Measurements from ENCODE around the gene CACNA1I. TPM values are rescaled to one million over a fixed set of nuclear protein-coding genes. Genes with fewer than 3 reads are reported as not detected.

CACNA1I gene
- total RNA-seq, 1 donor from 2014 or later: not detected

GRCh38 chr22:39621826-39622225, 51.3 kb downstream of the CACNA1I start:
- no peak for DNase-seq (ENCODE audit: low read depth)

DNA sequence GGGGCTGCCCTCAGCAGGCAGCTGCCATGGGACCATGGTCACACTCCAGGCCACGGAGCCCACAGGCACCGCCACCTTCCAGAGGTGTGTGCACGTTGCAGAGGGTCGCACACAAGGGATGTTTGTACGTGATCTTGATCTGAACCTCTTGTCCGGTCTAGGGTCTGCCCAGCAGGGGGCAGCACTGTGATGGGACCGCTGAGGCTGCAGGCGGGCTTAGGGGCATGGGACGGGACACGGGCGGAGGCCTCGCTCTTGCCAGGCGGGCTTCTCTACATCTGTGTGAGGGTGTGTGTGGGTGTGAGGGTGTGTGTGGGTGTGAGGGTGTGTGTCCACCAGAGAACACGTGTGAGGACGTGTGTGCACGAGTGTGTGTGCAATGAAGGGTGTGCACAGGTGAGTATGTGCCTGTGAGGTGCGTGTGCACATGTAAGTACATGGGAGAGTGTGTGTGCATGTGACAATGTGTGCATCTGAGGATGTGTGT, 52.4 kb downstream of the CACNA1I start:
- DNase-seq (ENCODE audit: low read depth): no peak

DNA sequence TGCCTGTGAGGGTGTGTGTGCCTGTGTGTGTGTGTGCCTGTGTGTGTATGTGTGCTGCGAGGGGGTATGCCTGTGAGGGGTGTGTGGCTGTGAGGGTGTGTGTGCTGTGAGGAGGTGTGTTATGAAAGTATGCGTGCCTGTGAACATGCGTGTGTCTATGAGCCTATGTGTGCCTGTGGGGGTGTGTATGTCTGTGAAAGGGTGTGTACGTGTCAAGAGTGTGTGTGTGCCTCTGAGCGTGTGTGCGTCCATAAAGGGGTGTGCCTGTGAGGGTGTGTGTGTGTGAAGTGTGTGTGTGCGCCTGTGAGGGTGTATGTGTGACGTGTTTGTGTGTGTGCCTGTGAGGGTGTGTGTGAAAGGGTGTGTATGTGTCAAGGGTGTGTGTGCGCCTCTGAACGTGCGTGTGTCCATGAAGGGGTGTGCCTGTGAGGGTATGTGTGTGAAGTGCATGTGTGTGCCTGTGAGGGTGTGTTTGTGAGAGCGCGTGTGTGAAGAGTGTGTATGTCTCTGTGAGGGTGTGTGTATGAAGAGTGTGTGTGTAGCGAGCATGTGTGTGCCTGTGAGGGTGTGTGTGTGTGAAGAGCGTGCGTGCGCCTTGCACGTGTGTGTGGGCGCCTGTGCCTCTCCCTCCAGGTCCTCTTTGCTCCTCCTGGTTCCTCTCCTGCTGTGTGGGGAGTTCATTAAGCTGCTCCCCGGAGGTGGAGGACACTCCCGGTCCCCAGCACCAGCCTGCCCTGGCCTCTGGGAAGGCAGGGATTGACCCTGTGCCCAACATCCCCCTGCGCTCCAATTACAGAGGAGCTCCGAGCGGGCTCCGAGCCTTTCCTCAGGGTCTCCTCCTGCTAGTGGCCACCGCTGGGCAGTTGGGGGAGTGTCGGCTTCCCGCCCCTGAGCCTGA, 53.3 kb downstream of the CACNA1I start:
- no peak for DNase-seq (ENCODE audit: low read depth)

- DNase-seq (ENCODE audit: low read depth): no peak
These were observed 53.9 kb downstream of the CACNA1I start for GRCh38 chr22:39624501-39624821.

DNA sequence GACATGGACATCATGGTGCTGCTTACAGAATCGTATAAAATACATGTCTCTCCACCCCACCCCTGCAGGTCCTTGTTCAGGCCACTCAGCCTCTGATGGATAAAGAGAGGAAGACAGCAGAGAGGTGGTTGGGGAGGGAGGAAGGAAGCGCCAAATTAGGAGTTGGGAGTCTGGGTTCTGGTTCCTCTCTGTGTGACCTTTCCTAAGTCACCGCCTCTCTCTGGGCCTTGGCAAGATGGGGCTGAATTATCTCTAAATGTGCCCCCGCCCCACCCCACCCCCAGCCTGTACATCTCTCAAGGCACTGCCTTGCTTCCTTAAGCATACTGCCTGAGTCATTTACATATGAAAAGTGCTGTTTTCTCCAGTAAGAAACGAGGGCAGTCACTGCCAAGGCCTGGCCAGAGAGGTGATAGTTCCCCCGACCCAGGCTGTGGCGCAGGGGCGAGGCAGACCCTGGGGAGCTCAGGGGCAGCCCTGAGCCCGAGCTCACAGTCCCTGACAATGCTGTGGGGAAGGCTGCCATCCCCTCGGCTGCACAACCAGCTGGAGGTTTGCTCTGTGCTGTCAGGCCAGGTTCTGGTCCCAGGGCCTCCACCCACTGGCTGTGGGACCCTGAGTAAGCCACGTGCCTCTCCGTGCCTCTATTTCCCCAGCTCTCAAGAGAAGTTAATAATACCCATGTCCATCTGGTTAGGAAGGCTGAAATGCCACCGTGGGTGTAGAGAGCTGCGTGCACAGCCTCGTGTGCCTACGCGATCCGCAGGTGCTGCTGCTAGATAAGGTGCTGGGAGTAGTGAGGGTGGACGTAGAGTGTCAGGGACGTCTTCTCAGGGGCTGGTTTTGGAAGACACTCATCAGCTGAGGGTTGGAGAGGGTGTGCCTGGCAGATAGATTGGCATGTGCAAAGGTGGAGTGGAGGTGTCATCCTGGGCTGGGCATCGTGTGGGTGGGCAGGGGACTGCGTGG, 55.3 kb downstream of the CACNA1I start:
- DNase-seq (ENCODE audit: low read depth): no peak

DNA sequence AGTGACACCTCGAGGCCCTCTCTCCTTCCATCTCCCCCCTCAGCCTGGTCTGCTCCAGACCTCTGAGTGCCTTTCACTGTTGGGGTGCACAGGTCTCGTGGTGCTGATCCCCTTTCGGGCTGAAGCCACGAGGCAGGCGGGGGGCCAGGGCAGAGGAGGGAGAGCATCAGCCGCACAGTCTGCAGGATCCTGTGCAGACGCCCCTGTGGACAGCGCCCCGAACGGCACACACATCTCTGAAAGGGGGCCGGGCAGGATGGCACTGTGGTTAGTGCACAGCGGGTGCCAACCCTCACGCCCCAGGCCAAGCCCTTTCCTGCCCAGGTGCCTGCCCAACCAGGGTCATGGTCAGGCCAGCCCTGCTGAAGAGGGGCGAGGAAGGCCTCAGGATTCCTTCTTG, 56.7 kb downstream of the CACNA1I start:
- no peak for DNase-seq (ENCODE audit: low read depth)

DNA sequence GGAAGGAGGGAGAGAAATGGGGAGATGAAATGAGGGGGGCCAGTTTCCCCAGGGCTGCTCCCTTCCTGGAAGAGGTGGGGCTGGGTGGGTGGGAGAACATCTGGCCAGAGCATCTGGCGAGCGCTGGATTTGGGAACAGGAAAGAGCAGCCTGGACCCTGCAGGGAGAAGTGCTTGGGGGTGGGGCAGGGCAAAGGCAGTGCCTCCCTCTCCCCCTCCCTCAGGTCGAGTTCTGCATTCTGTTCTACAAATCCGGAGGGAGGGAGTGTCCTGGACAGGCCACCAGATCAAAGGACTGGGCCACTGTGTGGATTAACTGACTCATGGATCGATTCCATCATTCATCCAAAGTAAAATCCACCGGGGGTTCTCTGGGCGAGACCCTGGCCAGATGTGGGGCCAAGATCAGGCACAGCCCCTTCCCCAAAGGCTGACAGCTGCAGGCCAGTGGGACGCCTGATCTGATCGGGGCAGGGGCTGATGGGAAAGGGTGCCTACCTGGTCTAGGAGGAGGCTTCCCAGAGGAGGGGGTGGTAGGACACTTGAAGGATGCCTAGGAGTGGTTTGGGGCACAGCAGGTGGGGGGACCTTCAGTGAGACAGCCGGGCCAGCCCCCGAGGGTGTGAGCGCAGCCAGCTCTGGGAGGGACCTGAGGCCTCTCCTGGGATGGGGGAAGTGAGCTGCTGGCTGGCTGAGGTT, 57.5 kb downstream of the CACNA1I start:
- no peak for DNase-seq (ENCODE audit: low read depth)

GRCh38 chr22:39628563-39629080, 58.1 kb downstream of the CACNA1I start:
- no peak for DNase-seq (ENCODE audit: low read depth)

GRCh38 chr22:39629851-39630250, 59.3 kb downstream of the CACNA1I start:
- no peak for DNase-seq (ENCODE audit: low read depth)

GRCh38 chr22:39630721-39631120, 60.2 kb downstream of the CACNA1I start:
- no peak for DNase-seq (ENCODE audit: low read depth)

DNA sequence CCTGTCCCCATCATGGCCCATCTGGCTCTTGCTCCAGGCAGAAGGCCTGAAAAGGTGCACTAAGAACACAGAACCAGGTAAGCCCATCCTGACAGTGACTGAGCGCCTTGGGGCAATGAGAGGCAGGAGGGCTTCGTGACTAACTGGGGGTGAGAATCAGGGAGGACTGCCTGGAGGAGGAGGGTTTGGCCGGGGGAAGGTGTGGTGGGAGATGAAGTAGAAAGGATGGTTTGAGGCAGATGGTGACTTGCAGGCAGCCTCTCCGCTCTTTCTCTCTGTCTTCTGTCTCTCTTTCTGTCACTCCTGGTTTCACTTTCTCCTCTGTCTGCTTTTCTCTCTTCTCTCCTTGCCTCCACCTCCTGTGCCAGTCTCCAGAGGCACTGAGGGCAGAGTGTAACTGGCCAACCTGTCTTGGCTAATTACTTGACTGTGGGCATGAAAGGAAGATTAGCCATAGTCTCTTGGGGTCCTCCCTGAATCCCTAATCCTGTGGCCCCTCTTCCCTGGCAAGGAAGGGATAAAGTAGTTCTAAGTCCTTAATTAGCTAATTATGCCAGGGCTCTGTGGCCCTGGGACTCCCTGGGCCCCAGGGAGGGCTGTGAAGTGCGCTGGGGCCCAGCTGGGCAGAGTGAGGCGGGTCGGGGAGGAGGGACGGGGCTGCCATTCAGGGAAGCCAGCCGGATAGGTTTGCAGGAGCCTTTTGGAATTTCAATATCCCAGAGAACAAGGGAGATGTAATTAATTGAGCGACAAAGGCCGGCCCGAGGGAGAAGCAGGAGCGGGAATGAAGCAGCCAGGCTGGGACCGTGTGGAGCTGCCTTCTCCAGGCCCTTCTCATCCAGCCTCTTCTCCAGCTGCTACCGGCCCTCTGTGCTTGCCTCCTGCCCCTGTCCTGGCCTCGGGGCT, 61.1 kb downstream of the CACNA1I start:
- no peak for DNase-seq (ENCODE audit: low read depth)

DNA sequence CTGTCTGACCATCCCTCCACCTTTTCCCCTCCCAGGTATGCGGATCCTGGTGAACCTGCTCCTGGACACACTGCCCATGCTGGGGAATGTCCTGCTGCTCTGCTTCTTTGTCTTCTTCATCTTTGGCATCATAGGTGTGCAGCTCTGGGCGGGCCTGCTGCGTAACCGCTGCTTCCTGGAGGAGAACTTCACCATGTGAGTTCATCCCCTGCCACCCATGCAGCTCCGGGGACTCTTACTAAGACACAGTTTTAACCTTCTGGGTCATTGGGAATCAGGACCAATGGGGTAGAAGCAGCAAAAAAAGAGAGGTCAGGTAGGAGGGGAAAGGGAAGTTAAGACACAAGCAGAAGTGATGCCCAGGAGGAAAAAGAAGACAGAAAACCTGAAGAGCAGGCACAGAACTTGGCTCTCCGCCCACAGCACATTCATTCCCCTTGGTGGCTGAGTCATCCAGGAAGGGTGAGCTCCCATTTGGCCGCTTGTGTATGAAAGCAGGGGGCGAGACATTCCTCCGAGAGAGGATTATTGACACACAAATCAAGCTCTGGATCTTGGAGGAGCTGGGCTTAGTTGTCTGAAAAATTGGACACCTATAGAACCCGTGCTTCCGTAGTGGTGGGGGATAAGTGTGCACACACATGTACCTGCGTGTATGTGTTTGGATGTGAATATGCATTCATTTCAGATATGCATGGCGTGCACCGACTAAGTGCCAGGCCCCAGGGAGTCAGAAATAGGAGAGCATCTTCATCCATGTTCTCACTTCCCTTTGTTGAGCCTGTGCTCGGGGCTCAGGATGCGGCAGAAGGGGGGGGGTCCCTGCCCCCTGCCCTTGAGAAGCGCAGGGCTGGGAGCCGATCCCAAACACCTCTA, 64.2 kb downstream of the CACNA1I start:
- DNase-seq (ENCODE audit: low read depth): peak; percentile 57

- no peak for DNase-seq (ENCODE audit: low read depth)
These were observed 65.2 kb downstream of the CACNA1I start for GRCh38 chr22:39635719-39636118.

DNA sequence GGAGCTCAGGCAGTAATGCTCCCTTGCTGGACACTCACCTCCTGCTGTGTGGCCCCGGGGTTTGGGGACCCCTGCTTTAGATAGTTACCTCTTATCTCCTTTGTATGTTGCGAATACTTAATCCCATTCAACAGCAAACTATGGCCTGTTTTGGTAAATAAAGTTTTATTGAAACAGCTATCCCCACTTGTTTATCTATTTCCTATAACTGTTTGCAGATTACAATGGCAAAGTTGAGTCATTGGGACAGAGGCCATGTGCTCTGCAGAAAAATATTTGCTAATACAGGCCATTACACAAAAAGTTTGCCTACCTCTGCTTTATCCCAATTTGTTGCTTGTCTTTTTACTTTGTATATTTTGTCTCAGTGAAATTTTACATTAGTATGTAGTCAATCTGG, 68.4 kb downstream of the CACNA1I start:
- DNase-seq (ENCODE audit: low read depth): no peak

- DNase-seq (ENCODE audit: low read depth): no peak
These were observed 71.2 kb downstream of the CACNA1I start for GRCh38 chr22:39641660-39642310.

GRCh38 chr22:39643311-39644083, 72.9 kb downstream of the CACNA1I start:
- no peak for DNase-seq (ENCODE audit: low read depth)

DNA sequence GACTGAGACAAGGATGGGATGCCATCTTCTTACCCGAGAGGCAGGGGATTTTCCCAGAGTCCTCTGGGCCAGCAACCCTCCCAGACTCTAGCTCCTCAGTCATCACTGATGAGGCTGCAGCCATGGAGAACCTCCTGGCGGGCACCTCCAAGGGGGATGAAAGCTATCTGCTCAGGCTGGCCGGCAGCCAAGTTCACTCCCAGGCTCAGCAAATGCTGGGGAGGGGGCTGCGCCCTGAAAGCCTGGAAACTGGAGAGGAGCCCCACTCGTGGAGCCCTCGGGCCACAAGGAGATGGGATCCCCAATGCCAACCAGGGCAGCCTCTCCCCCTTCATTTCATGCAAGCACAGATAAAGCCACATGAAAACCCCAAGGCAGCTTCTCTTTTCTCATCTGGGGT, 75.0 kb downstream of the CACNA1I start:
- DNase-seq (ENCODE audit: low read depth): no peak
